LNCaP clone FGC (cell line): ENCODE data around the gene NGEF.

Source experiments
- DNase-seq: peaks from one replicate; pipeline ENCODE4 v3.0.0-alpha.2; 2011; ENCODE audit warnings: low read depth
- H3K4me3 ChIP-seq: 2 replicates; pipeline ENCODE4 v1.5.1; 2011; ENCODE audit warnings: mild to moderate bottlenecking, low read depth, low read length, control low read depth
- TF ChIP-seq, protein P1 (sequence below): IDR thresholded peaks from 2 replicates; pipeline ENCODE4 v1.5.1; 2012; ENCODE audit warnings: mild to moderate bottlenecking; ENCODE audit not compliant: control insufficient read depth, insufficient read depth; ENCODE audit errors: extremely low read depth

The NGEF gene

GRCh38 chr2:232894746-232895145, 118.3 kb downstream of the NGEF start:
- no peak overlapping the region for H3K4me3 ChIP-seq
- TF ChIP-seq, protein P1, sequence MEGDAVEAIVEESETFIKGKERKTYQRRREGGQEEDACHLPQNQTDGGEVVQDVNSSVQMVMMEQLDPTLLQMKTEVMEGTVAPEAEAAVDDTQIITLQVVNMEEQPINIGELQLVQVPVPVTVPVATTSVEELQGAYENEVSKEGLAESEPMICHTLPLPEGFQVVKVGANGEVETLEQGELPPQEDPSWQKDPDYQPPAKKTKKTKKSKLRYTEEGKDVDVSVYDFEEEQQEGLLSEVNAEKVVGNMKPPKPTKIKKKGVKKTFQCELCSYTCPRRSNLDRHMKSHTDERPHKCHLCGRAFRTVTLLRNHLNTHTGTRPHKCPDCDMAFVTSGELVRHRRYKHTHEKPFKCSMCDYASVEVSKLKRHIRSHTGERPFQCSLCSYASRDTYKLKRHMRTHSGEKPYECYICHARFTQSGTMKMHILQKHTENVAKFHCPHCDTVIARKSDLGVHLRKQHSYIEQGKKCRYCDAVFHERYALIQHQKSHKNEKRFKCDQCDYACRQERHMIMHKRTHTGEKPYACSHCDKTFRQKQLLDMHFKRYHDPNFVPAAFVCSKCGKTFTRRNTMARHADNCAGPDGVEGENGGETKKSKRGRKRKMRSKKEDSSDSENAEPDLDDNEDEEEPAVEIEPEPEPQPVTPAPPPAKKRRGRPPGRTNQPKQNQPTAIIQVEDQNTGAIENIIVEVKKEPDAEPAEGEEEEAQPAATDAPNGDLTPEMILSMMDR, result no peak
- DNase-seq, result no peak

GRCh38 chr2:232894251-232894650, 118.8 kb downstream of the NGEF start:
- TF ChIP-seq, protein P1, result no peak
- DNase-seq, result no peak
- no peak overlapping the region for H3K4me3 ChIP-seq

DNA sequence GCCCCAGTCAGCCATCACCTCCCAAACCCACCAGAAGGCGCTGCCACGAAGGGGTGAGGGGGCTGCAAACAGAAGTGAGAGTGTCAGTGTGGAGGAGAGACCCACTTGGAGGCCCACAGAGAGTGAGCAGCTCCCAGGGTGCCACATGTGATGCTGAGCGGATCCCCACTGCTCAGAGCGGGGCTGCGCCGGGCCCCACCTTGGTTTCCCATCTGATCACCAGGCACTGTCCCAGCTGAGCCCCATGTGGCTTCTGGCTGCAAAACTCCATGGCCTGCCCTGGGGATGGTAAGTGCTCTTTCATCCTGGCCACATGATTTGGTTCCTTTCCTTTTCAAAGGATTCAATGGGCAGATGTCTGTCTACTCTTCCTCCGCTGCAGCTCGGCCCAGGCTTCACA, 119.2 kb downstream of the NGEF start:
- no peak for DNase-seq
- TF ChIP-seq, protein P1, result no peak

GRCh38 chr2:232892843-232893242, 120.2 kb downstream of the NGEF start:
- no peak overlapping the region for H3K4me3 ChIP-seq
- TF ChIP-seq, protein P1, result no peak
- DNase-seq, result no peak

More for the DNA sequence above, 119.2 kb downstream of the NGEF start:
- no peak overlapping the region for H3K4me3 ChIP-seq

DNA sequence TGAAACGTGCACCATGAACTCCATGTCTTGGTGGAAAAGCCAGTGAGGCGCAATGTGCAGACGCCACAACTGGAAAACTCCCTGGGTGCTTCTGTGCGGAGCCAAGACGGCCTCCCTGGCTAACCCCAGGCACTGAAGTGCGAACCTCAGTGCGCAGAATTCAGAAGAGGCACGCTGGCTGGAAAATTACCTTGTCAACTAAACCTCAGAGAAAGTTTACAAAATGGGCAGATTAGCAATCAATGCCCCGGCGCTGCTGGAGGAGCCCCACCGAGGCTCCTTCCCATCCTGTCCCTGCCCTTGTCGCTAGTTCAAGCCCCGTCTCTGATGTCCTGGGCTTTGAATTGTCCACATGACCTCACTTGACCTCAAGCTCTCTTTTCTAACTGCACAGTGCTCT, 120.8 kb downstream of the NGEF start:
- no peak overlapping the region for H3K4me3 ChIP-seq
- DNase-seq, result no peak
- TF ChIP-seq, protein P1, result no peak

- no peak for DNase-seq
- no peak overlapping the region for H3K4me3 ChIP-seq
- TF ChIP-seq, protein P1, result no peak
These were observed 121.4 kb downstream of the NGEF start for GRCh38 chr2:232891621-232892071.

GRCh38 chr2:232890896-232891601, 122.0 kb downstream of the NGEF start:
- TF ChIP-seq, protein P1, result no peak
- peak; percentile 84 for DNase-seq
- H3K4me3 ChIP-seq, result peak overlapping the region; percentile 63
